Fibroblast of skin of left biceps (primary cell): ENCODE measurements around the gene TIMM50.
"Not testable (repeated sequence)": the region's sequence is repeated elsewhere in the genome, so short reads cannot be mapped to it uniquely, and the experiment has no call there.

Source experiments
- DNase-seq, 2 experiments: peaks; one replicate each; pipeline ENCODE4 v3.0.0-alpha.2; 2013; ENCODE audit warnings: low read depth in 2 of 2

TIMM50 gene

GRCh38 chr19:39469567-39469966 lies 11.1 kb upstream of the TIMM50 start:
- no peak for DNase-seq

- no peak for DNase-seq
Observed at GRCh38 chr19:39470724-39471339, 9.8 kb upstream of the TIMM50 start.

- DNase-seq = no peak
Observed at GRCh38 chr19:39471756-39472536, 8.7 kb upstream of the TIMM50 start.

GRCh38 chr19:39472746-39473442 lies 7.7 kb upstream of the TIMM50 start:
- DNase-seq = no peak

GRCh38 chr19:39473443-39473960 lies 7.1 kb upstream of the TIMM50 start:
- DNase-seq = no peak

GRCh38 chr19:39474139-39474620 lies 6.5 kb upstream of the TIMM50 start:
- DNase-seq = no peak

GRCh38 chr19:39475748-39476147 lies 4.9 kb upstream of the TIMM50 start:
- DNase-seq = no peak

- DNase-seq = not testable (repeated sequence)
Observed at GRCh38 chr19:39479319-39479801, 1.3 kb upstream of the TIMM50 start.

GRCh38 chr19:39479916-39480315 lies 722 bp upstream of the TIMM50 start:
- no peak for DNase-seq

GRCh38 chr19:39481229-39481545 lies 549 bp downstream of the TIMM50 start:
- no peak for DNase-seq

GRCh38 chr19:39481676-39482075 lies 1.0 kb downstream of the TIMM50 start:
- DNase-seq = no peak

- DNase-seq = no peak
Observed at GRCh38 chr19:39483141-39483540, 2.5 kb downstream of the TIMM50 start.

GRCh38 chr19:39489756-39490155 lies 9.1 kb downstream of the TIMM50 start:
- no peak for DNase-seq

GRCh38 chr19:39492225-39492624 lies 11.6 kb downstream of the TIMM50 start:
- no peak for DNase-seq

GRCh38 chr19:39492788-39493187 lies 12.2 kb downstream of the TIMM50 start:
- DNase-seq = no peak

GRCh38 chr19:39494661-39495060 lies 14.0 kb downstream of the TIMM50 start:
- no peak for DNase-seq

GRCh38 chr19:39496063-39496462 lies 15.4 kb downstream of the TIMM50 start:
- no peak for DNase-seq

- no peak for DNase-seq
Observed at GRCh38 chr19:39497701-39497995, 17.0 kb downstream of the TIMM50 start.

- DNase-seq = no peak
Observed at GRCh38 chr19:39497996-39498797, 17.6 kb downstream of the TIMM50 start.

- no peak for DNase-seq
Observed at GRCh38 chr19:39498798-39499642, 18.4 kb downstream of the TIMM50 start, which contains the start of gene DLL3. Gene DLL3 (plus strand): TSS chr19:39498947. CDS start chr19:39498975, 28 bp downstream.

- no peak for DNase-seq
Observed at GRCh38 chr19:39499932-39500331, 19.3 kb downstream of the TIMM50 start.
